GM23248 (cell line): ENCODE data around the gene GVQW3.
"Not testable (repeated sequence)": the region's sequence is repeated elsewhere in the genome, so short reads cannot be mapped to it uniquely, and the experiment has no call there.

ENCODE experiments used
- EZH2 ChIP-seq: fragments of 200-600 bp; sonication (generic); IDR thresholded peaks from 2 replicates; pipeline ENCODE4 v1.6.1; 2018; ENCODE audit warnings: antibody characterized with exemption, mild to moderate bottlenecking; ENCODE audit not compliant: insufficient read depth, poor library complexity, severe bottlenecking
- EZH2phosphoT487 ChIP-seq: fragments of 200-600 bp; sonication (generic); IDR thresholded peaks from 2 replicates; pipeline ENCODE4 v1.6.1; 2018; ENCODE audit warnings: antibody characterized with exemption, moderate library complexity, mild to moderate bottlenecking, low read depth; ENCODE audit not compliant: insufficient read depth

DNA sequence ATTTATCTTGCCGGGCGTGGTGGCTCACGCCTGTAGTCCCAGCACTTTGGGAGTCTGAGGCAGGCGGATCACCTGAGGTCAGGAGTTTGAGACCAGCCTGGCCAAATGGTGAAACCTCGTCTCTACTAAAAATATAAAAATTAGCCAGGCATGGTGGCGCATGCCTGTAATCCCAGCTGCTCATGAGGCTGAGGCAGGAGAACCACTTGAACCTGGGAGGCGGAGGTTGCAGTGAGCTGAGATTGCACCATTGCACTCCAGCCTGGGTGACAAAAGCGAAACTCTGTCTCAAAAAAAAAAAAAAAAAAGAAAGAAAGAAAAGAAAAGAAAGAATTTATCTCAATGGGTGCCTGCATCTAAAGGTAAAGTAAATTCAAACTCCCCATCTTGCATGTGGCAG, 20.4 kb downstream of the GVQW3 start:
- TF ChIP-seq EZH2phosphoT487, EZH2: not testable (repeated sequence)
